HG03378 (cell line): ENCODE data around the gene ARMH1.
A peak's percentile ranks its signal among the peaks of the same experiment; 100 is the strongest.
"Not testable (repeated sequence)": the region's sequence is repeated elsewhere in the genome, so short reads cannot be mapped to it uniquely, and the experiment has no call there.

Experiments used
- ATAC-seq: cut with Tn5 transposase; IDR thresholded peaks from one replicate; pipeline ENCODE4 v1.9.1; 2021; ENCODE audit warnings: mild to moderate bottlenecking, moderate library complexity; ENCODE audit not compliant: unreplicated experiment

ARMH1 gene

GRCh38 chr1:44689447-44689765 lies 14.9 kb downstream of the ARMH1 start:
- ATAC-seq = no peak

- no peak for ATAC-seq
Measured at GRCh38 chr1:44693159-44693558, 18.6 kb downstream of the ARMH1 start.

GRCh38 chr1:44693900-44694299 lies 19.4 kb downstream of the ARMH1 start:
- ATAC-seq = no peak

GRCh38 chr1:44694863-44695478 lies 20.5 kb downstream of the ARMH1 start:
- peak; percentile 47 for ATAC-seq

DNA sequence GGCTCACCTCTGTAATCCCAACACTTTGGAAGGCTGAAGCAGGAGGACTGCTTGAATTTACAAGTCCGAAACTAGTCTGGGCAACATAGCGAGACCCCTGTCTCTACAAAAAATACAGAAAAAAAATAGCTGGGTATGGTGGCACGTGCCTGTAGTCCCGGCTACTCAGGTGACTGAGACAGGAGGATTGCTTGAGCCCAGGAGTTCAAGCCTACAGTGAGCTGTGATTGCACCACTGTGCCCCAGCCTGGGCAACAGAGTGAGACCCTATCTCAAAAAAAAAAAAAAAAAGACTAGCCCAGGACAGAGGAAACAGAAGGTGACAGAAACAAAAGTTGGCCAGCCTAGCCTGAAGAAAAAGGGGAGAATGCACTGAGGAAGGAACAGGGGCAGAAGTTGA lies 21.2 kb downstream of the ARMH1 start:
- no peak for ATAC-seq

GRCh38 chr1:44696101-44696500 lies 21.6 kb downstream of the ARMH1 start:
- no peak for ATAC-seq

- no peak for ATAC-seq
Measured at GRCh38 chr1:44696789-44697345, 22.4 kb downstream of the ARMH1 start.

GRCh38 chr1:44698138-44698537 lies 23.6 kb downstream of the ARMH1 start:
- no peak for ATAC-seq

- not testable (repeated sequence) for ATAC-seq
Measured at GRCh38 chr1:44699375-44699774, 24.9 kb downstream of the ARMH1 start.

GRCh38 chr1:44700573-44700972 lies 26.1 kb downstream of the ARMH1 start:
- ATAC-seq = no peak

DNA sequence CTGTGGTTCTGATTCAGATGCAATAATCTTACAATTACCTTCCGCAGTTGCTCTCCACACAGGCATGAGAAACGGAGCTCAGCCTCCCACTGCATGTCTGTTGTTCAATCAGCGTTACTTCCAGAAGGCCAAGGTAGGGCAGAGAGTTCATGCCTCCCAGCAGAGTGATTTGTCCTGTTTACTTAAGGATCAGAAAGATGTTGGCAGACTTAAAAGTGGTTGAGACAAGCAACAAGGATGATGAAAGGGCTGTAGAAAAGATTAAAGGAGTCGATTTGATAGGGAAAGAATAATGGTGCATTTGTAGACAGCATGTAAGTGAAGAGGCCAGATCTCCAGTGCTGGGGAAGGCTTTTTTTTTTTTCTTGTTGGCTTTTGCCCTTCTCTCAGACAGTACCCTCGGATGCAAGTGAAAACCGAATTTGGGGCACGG lies 26.6 kb downstream of the ARMH1 start:
- no peak for ATAC-seq

DNA sequence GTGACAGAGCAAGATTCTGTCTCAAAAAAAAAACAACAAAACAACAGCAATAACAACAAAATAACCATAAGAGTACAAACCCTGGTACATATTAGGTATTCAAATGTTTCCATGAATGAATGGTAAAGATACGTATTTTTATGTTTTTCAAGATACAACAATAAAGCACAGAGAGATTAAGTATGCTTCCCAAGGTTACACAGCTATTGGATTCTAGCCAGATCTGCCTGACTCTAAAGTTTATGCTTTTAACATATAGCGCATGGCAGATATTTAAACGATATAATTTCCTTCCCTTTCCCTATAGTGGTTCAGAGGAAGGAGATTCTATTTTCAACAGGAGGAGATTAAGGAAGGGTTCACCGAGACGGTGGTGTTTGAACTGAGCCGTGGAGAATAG lies 31.0 kb downstream of the ARMH1 start:
- ATAC-seq = no peak

GRCh38 chr1:44705938-44706337 lies 31.4 kb downstream of the ARMH1 start:
- no peak for ATAC-seq

DNA sequence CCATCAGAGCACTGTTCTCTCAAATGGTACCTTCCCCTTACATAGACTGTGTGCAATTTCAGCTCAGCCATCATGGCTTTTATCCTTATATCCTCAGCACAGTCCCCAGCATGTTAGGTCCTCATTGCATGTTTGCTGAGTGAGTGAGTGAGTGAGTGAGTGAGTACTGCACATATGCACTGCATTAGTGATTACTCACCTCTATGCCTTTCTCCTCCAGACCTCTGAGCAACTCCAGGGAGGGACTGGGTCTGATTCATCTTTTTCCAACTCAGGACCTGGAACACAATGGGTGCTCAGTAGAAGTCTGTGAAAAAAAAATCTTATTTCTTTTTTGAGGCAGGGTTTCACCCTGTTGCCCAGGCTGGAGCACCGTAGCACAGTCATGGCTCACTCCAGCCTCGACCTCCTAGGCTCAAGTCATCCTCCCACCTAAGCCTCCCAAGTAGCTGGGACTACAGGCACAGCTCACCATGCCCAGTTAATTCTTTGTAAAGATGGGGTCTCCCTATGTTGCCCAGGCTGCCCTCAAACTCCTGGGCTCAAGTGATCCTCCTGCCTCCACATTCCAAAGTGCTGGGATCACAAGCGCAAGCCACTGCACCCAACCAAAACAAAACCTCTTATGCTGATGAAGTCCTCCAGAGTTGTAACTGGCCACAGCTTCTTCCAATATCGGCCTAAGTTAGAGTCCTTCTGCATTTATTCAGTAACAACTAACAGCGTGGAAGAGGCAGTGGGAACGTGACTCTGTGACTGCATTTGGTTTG lies 32.8 kb downstream of the ARMH1 start:
- no peak for ATAC-seq

DNA sequence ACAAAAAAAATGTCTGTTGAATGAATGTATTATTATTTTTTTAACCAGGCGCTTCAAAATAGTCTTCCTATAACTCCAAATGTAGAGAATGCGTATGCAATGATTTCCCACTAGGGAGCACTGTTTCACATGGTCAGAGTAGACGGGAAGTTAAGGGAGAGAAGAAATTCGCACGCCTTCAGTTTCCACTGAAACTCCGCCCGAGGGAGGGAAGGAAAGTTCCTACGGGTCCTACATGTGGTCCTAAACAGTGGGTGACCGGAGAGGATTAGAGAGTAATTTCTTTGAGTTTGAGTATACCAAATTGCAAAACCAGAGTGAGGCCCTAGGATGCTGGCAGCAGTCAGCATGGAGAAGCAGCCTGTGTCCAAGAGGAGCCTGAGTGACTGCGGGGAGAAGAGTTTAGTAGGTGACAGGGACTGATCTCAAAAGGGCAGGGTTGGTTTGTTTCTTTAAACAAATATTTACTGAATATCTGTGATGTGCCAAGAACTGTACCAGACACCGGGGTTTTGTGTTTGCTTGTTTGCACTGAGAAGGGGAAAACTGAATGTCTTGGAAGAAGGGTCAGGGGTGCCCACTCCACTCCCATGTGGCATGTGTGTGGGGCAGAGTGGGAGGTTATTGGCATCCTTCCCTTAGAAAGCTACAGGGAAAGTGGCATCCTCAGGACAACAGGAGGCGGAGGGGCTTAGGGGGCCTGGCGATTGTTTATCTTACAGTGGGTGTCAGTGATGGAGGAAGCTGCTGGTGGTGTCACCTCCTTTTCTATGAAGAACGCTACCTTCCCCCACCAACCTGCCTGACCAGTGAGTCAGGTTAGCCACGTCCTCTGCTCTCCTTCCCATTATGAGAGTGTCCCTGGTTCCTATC lies 33.7 kb downstream of the ARMH1 start:
- ATAC-seq = no peak

DNA sequence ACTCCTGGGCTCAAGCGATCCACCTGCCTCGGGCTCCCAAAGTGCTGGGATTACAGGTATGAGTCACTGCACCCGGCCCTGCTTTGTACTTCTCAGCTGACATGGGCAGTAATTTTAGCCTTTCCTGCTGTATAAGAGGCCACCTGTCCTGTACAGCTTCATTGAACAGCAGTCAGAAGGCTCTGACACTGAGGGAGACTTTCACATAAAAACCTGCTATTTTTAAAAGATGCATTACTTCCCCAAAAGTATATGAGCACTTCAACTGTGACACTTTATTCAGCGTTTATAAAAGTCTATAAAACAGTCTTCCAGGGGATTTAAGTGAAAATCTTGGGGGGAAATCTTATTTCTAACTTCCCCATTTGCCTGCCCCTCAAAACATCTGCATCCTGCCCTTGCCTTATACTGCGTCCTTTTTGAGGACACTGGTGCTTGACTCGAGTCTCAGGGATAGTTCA lies 38.8 kb downstream of the ARMH1 start:
- ATAC-seq = no peak

GRCh38 chr1:44714532-44714931 lies 40.0 kb downstream of the ARMH1 start:
- no peak for ATAC-seq

- ATAC-seq = no peak
Measured at GRCh38 chr1:44714944-44715571, 40.5 kb downstream of the ARMH1 start.

DNA sequence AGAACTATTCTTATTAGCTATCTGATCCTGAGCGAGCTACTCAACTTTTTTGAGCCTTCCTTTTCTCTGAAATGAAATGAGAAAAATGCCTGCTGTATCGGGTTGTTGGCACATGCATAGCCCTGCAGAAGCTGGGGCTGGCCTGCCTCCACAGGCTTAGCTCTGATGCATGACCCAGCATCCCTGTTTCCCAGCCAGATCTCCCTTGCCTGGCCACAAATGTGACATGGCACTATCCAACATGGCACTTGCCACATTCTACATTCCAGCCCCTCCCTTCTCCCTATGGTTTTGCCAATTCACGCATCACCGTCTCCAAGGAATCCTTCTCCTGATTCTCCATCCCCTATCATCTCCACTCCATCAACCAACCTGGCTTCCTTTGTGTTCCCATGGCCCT lies 42.6 kb downstream of the ARMH1 start:
- no peak for ATAC-seq

DNA sequence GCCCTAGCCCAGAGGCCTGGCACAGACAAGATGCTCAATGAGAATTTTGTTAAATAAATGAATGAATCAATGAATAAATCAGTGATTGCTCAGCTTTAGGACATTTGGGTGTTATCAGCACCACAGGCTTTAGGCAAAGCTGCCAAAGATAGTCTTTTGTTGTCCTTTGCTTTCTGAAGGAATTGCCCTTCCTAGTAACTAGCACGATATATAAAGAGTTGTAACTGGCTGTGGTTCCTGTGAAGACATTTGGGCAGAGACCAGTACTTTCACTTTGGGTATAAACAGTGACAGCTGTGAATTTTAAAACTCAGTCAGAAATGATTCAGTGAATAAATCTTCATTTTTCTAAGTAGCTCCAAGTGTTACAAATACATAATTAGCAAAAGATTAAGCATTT lies 43.1 kb downstream of the ARMH1 start:
- ATAC-seq = no peak

DNA sequence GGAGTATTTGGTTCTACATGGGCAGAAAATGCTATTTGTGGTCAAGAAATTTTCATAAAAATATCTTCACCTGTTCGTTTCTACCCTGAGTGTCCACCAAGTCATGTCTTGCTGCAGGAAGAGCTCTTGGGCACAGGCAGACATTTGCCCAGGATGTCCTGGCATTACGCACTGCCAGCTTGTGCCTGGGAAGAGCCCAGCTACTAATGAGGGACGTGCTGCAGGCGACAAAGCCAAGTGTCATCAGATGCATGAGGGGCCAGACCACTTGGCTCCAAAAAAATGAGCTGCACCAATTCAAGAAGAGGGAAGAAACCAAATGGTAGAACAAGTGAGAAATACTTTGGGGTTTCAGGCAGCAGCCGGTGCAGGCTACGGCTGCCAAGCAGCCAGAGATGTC lies 43.6 kb downstream of the ARMH1 start:
- ATAC-seq = no peak
